Activated CD8-positive, alpha-beta memory T cell treated with anti-CD3 and anti-CD28 coated beads, Interleukin-2, amount 10 ng/mL, durations not matched to agents 7 days and 5 days (primary cell): ENCODE data around the gene TMEM266. TPM values are rescaled to one million over a fixed set of nuclear protein-coding genes. Genes with fewer than 3 reads are reported as not detected.

Source experiments
- ATAC-seq: fragments of 150-1000 bp; cut with Tn5 transposase; one replicate; pipeline ENCODE4 v1.10.0; 2021; ENCODE audit warnings: moderate library complexity
- CTCF ChIA-PET: fragments of 350-600 bp; sonication (Branson Sonifier 250); formaldehyde crosslinking; loops from one replicate; lab custom pipeline; 2021; ENCODE audit warnings: antibody characterized with exemption; lab: Charles Lee
- DNase-seq: peaks from one replicate; pipeline ENCODE4 v3.0.0-alpha.2; 2020
- H3K27ac Mint-ChIP-seq: one replicate; pipeline ENCODE4 v1.8.0; 2021; ENCODE audit warnings: mild to moderate bottlenecking, mixed read lengths
- H3K27me3 Mint-ChIP-seq: one replicate; pipeline ENCODE4 v1.8.0; 2021; ENCODE audit warnings: mixed read lengths
- H3K36me3 Mint-ChIP-seq: one replicate; pipeline ENCODE4 v1.8.0; 2021; ENCODE audit warnings: mild to moderate bottlenecking, mixed read lengths
- H3K4me1 Mint-ChIP-seq: one replicate; pipeline ENCODE4 v1.8.0; 2021; ENCODE audit warnings: mixed read lengths
- H3K4me3 Mint-ChIP-seq: one replicate; pipeline ENCODE4 v1.8.0; 2021; ENCODE audit warnings: mild to moderate bottlenecking, moderate library complexity, mixed read lengths
- H3K9me3 Mint-ChIP-seq: one replicate; pipeline ENCODE4 v1.8.0; 2022; ENCODE audit warnings: low read depth, mixed read lengths
- total RNA-seq, 2 experiments: library from RNA; stranded (reverse); gene quantifications; one replicate each; pipeline ENCODE4 v1.2.3, GENCODE V29; 2021

TMEM266 gene
- total RNA-seq, 2 experiments from 2014 or later = not detected

DNA sequence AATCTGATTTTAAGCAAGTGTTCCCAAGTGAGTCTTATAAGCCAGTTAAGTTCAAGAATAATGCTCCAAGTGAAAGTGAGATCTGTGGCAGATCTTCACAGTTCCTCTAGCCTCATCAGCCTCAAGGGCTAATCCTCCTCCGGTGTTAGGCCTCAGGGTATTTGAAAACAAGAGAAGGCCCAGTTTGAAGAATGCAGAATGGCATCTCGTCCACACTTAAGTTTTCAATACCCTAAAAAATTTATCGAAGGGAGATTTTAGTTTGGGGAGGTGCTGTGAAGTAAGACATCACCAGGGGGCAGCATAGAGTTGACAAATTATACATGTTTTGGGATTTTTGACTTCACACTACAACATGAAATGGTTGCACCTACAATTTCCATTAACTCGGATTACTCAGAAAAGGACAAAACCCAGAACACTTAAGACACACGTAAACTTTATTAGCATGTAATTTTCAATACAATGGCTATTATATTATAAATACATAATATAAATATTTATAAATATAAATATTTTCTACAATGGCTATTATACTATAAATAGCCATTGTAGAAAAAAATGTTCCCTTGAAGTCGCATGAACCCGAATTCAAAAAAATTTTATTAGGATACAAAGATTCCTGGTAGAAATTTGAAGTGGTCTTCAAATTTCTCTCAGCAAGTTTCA is 2.3 kb upstream of the TMEM266 start:
- H3K4me3 Mint-ChIP-seq = no peak overlapping the region
- peaks cover 25% of the 10 kb centered on the region for H3K4me1 Mint-ChIP-seq
- DNase-seq = peak; percentile 47
- CTCF ChIA-PET = interaction anchor here (0.7 to 9.3 kb wide), 17 partner anchors 8 to 248 kb away, joined by 3 to 188 read pairs (median 4); no protein-coding TSS in a partner anchor
- no peaks in the 10 kb centered on the region for H3K9me3 Mint-ChIP-seq
- H3K27me3 Mint-ChIP-seq = peaks cover 67% of the 10 kb centered on the region
- H3K27ac Mint-ChIP-seq = no peak overlapping the region
- no peaks in the 10 kb centered on the region for H3K36me3 Mint-ChIP-seq
- no peak for ATAC-seq

GRCh38 chr15:76058714-76059319 is 968 bp upstream of the TMEM266 start:
- Mint-ChIP-seq H3K27ac (no peak overlapping the region), H3K27me3 (peaks cover 76% of the 10 kb centered on the region), H3K4me3 (peak overlapping the region; percentile 58), H3K4me1 (peaks cover 25% of the 10 kb centered on the region), H3K36me3 (no peaks in the 10 kb centered on the region), H3K9me3 (no peaks in the 10 kb centered on the region)
- DNase-seq (peak; percentile 56), ATAC-seq (peak; percentile 54)
- CTCF ChIA-PET = interaction anchor here (0.6 to 9.3 kb wide), 15 partner anchors 11 to 264 kb away, joined by 3 to 188 read pairs (median 3); no protein-coding TSS in a partner anchor

GRCh38 chr15:76060118-76060989 is 569 bp downstream of the TMEM266 start:
- CTCF ChIA-PET = interaction anchor here (1.1 to 9.3 kb wide), 8 partner anchors 9 to 1483 kb away, joined by 3 to 188 read pairs (median 5); no protein-coding TSS in a partner anchor
- no peaks in the 10 kb centered on the region for H3K36me3 Mint-ChIP-seq
- H3K4me1 Mint-ChIP-seq = peaks cover 31% of the 10 kb centered on the region
- H3K27ac Mint-ChIP-seq = no peak overlapping the region
- H3K27me3 Mint-ChIP-seq = peaks cover 83% of the 10 kb centered on the region
- ATAC-seq = peak; percentile 3
- no peaks in the 10 kb centered on the region for H3K9me3 Mint-ChIP-seq
- DNase-seq = peak; percentile 56
- peak overlapping the region; percentile 57 for H3K4me3 Mint-ChIP-seq

- DNase-seq (no peak), ATAC-seq (no peak)
- no peak overlapping the region for H3K4me3 Mint-ChIP-seq
- no peaks in the 10 kb centered on the region for H3K36me3 Mint-ChIP-seq
- no peaks in the 10 kb centered on the region for H3K9me3 Mint-ChIP-seq
- peaks cover 34% of the 10 kb centered on the region for H3K4me1 Mint-ChIP-seq
- H3K27ac Mint-ChIP-seq = no peak overlapping the region
- H3K27me3 Mint-ChIP-seq = peaks cover 86% of the 10 kb centered on the region
- CTCF ChIA-PET = interaction anchor here (1.9 to 9.3 kb wide), 3 partner anchors 77 to 89 kb away, joined by 5 to 188 read pairs (median 33); no protein-coding TSS in a partner anchor
Measured at GRCh38 chr15:76061700-76062099, 1.9 kb downstream of the TMEM266 start.

GRCh38 chr15:76062286-76062685 is 2.5 kb downstream of the TMEM266 start:
- CTCF ChIA-PET = interaction anchor here (5.0 to 9.3 kb wide), 2 partner anchors 77 to 89 kb away, joined by 33 to 188 read pairs; no protein-coding TSS in a partner anchor
- DNase-seq (no peak), ATAC-seq (no peak)
- no peaks in the 10 kb centered on the region for H3K9me3 Mint-ChIP-seq
- H3K4me1 Mint-ChIP-seq = peaks cover 29% of the 10 kb centered on the region
- H3K36me3 Mint-ChIP-seq = no peaks in the 10 kb centered on the region
- no peak overlapping the region for H3K4me3 Mint-ChIP-seq
- H3K27me3 Mint-ChIP-seq = peaks cover 84% of the 10 kb centered on the region
- no peak overlapping the region for H3K27ac Mint-ChIP-seq

- Mint-ChIP-seq H3K36me3 (no peaks in the 10 kb centered on the region), H3K4me1 (peaks cover 19% of the 10 kb centered on the region), H3K27me3 (peaks cover 71% of the 10 kb centered on the region), H3K9me3 (no peaks in the 10 kb centered on the region), H3K4me3 (no peak overlapping the region), H3K27ac (no peak overlapping the region)
- ATAC-seq (no peak), DNase-seq (no peak)
- CTCF ChIA-PET = interaction anchor here (1.1 to 2.6 kb wide), 2 partner anchors 72 to 74 kb away, joined by 3 to 16 read pairs; no protein-coding TSS in a partner anchor
Measured at GRCh38 chr15:76064375-76064774, 4.6 kb downstream of the TMEM266 start.

DNA sequence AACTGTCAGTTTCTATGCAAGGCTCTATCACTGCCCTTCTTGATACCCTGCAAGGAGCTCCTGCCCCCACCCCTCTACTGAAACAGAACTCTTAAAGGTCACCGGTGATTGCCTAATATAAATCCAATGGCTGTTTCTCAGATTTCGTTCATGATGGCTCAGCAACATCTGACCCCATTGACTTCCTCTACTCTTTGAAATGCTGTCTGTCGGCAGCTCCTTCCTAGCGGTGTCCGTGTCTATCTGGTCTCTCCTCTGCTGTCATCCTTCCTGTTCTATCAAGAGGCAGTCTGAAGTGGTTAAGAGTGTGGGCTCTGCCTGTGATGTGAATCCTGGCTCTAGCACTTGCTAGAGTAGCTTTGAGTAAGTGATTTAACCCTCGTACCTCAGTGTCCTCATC is 5.5 kb downstream of the TMEM266 start:
- H3K4me1 Mint-ChIP-seq = peaks cover 19% of the 10 kb centered on the region
- no peak overlapping the region for H3K27ac Mint-ChIP-seq
- H3K9me3 Mint-ChIP-seq = no peaks in the 10 kb centered on the region
- peaks cover 67% of the 10 kb centered on the region for H3K27me3 Mint-ChIP-seq
- ATAC-seq (peak; percentile 89), DNase-seq (peak; percentile 70)
- H3K4me3 Mint-ChIP-seq = no peak overlapping the region
- H3K36me3 Mint-ChIP-seq = no peaks in the 10 kb centered on the region
- CTCF ChIA-PET = interaction anchor here (1.1 to 2.6 kb wide), 4 partner anchors 9 to 83 kb away, joined by 3 to 16 read pairs (median 6); no protein-coding TSS in a partner anchor

- Mint-ChIP-seq H3K4me3 (no peak overlapping the region), H3K27ac (no peak overlapping the region), H3K36me3 (no peaks in the 10 kb centered on the region), H3K9me3 (no peaks in the 10 kb centered on the region), H3K27me3 (peaks cover 63% of the 10 kb centered on the region), H3K4me1 (peaks cover 17% of the 10 kb centered on the region)
- CTCF ChIA-PET = interaction anchor here (0.7 to 2.6 kb wide), 4 partner anchors 9 to 341 kb away, joined by 3 to 16 read pairs (median 6); no protein-coding TSS in a partner anchor
- DNase-seq (no peak), ATAC-seq (no peak)
Measured at GRCh38 chr15:76065793-76066192, 6.0 kb downstream of the TMEM266 start.

DNA sequence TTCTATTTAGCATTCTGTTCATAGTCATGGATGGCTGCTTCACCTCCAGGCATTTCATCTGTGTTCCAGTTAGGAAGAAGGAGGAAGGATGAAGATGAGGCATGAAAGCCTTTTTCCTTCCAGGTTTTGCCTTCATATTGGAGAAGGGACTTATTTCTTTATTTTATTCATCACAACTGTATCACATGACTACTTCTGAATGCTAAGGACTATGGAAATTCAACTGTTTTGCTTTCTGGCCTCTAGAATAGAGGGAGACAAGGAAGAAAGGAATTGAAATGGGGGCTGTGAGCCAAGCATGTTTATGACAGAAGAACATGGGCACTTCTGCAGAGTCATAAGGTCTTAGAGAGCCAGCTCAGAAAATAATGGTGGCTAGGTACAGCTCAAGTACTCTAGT is 10.4 kb downstream of the TMEM266 start:
- no peak overlapping the region for H3K4me3 Mint-ChIP-seq
- peaks cover 27% of the 10 kb centered on the region for H3K27me3 Mint-ChIP-seq
- no peaks in the 10 kb centered on the region for H3K36me3 Mint-ChIP-seq
- DNase-seq = no peak
- H3K9me3 Mint-ChIP-seq = no peaks in the 10 kb centered on the region
- ATAC-seq = no peak
- peaks cover 7% of the 10 kb centered on the region for H3K4me1 Mint-ChIP-seq
- CTCF ChIA-PET = no interaction called here
- H3K27ac Mint-ChIP-seq = no peak overlapping the region

- Mint-ChIP-seq H3K4me1 (no peaks in the 10 kb centered on the region), H3K27me3 (peaks cover 18% of the 10 kb centered on the region), H3K4me3 (no peak overlapping the region), H3K9me3 (no peaks in the 10 kb centered on the region), H3K27ac (no peak overlapping the region), H3K36me3 (no peaks in the 10 kb centered on the region)
- CTCF ChIA-PET = interaction anchor here (0.9 to 1.4 kb wide), 2 partner anchors 15 to 68 kb away, joined by 3 read pairs; no protein-coding TSS in a partner anchor
- no peak for DNase-seq
- no peak for ATAC-seq
Measured at GRCh38 chr15:76070921-76071635, 11.3 kb downstream of the TMEM266 start.

DNA sequence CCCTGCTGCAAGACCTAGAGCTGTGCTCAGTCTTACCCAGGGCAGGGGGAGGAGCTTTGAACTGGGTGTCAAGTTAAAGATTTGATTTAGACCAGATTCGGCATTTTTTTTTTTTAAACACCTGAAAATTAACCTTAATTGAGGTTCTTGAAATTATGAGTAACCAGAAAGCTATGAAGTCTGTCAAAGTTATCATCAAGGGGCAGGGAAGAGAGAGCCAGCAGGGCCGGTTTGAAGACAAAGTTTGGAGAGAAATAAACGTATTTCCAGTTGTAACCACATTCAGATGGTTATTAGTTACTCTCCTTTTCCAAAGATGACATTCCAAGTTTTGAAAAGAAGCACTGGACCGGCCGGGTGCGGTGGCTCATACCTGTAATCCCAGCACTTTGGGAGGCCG is 12.0 kb downstream of the TMEM266 start:
- H3K9me3 Mint-ChIP-seq = no peaks in the 10 kb centered on the region
- no peaks in the 10 kb centered on the region for H3K36me3 Mint-ChIP-seq
- no peak for ATAC-seq
- peaks cover 14% of the 10 kb centered on the region for H3K27me3 Mint-ChIP-seq
- H3K4me3 Mint-ChIP-seq = no peak overlapping the region
- H3K27ac Mint-ChIP-seq = no peak overlapping the region
- H3K4me1 Mint-ChIP-seq = no peaks in the 10 kb centered on the region
- CTCF ChIA-PET = interaction anchor here (0.9 to 1.4 kb wide), 2 partner anchors 16 to 67 kb away, joined by 3 read pairs; no protein-coding TSS in a partner anchor
- DNase-seq = no peak

GRCh38 chr15:76073554-76073953 is 13.8 kb downstream of the TMEM266 start:
- DNase-seq (no peak), ATAC-seq (no peak)
- CTCF ChIA-PET = no interaction called here
- Mint-ChIP-seq H3K4me3 (no peak overlapping the region), H3K27me3 (peaks cover 12% of the 10 kb centered on the region), H3K9me3 (no peaks in the 10 kb centered on the region), H3K4me1 (peaks cover 8% of the 10 kb centered on the region), H3K36me3 (no peaks in the 10 kb centered on the region), H3K27ac (no peak overlapping the region)
